Testis (tissue), 2 donors: ENCODE measurements around the gene TRIM38.

Source experiments
- POLR2A ChIP-seq: fragments of 450-650 bp; IDR thresholded peaks from one replicate; pipeline ENCODE4 v1.6.1; 2017; ENCODE audit warnings: antibody characterized with exemption, mild to moderate bottlenecking, moderate library complexity
- TF ChIP-seq, protein P1 (sequence below), 3 experiments: fragments of 450-650 bp in 2 of 3; fragments of 200-600 bp in 1 of 3; sonication (generic) in 1 of 3; IDR thresholded peaks; one replicate each; pipeline ENCODE4 v1.5.1; 2016 to 2019; ENCODE audit warnings: antibody characterized with exemption in 3 of 3, mild to moderate bottlenecking in 2 of 3, moderate library complexity in 1 of 3

- TF ChIP-seq, protein P1, sequence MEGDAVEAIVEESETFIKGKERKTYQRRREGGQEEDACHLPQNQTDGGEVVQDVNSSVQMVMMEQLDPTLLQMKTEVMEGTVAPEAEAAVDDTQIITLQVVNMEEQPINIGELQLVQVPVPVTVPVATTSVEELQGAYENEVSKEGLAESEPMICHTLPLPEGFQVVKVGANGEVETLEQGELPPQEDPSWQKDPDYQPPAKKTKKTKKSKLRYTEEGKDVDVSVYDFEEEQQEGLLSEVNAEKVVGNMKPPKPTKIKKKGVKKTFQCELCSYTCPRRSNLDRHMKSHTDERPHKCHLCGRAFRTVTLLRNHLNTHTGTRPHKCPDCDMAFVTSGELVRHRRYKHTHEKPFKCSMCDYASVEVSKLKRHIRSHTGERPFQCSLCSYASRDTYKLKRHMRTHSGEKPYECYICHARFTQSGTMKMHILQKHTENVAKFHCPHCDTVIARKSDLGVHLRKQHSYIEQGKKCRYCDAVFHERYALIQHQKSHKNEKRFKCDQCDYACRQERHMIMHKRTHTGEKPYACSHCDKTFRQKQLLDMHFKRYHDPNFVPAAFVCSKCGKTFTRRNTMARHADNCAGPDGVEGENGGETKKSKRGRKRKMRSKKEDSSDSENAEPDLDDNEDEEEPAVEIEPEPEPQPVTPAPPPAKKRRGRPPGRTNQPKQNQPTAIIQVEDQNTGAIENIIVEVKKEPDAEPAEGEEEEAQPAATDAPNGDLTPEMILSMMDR (IDR thresholded peaks at IDR 0.05), result no peak
- TF ChIP-seq POLR2A, result no peak
These were observed 32.9 kb downstream of the TRIM38 start for GRCh38 chr6:25995507-25995906.
